ENCODE results near the gene RNF44.

- TF ChIP-seq CTCF (IDR thresholded peaks at IDR 0.05) (no peak), SIN3A (IDR thresholded peaks at IDR 0.05; ENCODE audit: borderline replicate concordance, insufficient read depth, low read depth, low read length) (no peak)
- TF ChIP-seq, protein P1, sequence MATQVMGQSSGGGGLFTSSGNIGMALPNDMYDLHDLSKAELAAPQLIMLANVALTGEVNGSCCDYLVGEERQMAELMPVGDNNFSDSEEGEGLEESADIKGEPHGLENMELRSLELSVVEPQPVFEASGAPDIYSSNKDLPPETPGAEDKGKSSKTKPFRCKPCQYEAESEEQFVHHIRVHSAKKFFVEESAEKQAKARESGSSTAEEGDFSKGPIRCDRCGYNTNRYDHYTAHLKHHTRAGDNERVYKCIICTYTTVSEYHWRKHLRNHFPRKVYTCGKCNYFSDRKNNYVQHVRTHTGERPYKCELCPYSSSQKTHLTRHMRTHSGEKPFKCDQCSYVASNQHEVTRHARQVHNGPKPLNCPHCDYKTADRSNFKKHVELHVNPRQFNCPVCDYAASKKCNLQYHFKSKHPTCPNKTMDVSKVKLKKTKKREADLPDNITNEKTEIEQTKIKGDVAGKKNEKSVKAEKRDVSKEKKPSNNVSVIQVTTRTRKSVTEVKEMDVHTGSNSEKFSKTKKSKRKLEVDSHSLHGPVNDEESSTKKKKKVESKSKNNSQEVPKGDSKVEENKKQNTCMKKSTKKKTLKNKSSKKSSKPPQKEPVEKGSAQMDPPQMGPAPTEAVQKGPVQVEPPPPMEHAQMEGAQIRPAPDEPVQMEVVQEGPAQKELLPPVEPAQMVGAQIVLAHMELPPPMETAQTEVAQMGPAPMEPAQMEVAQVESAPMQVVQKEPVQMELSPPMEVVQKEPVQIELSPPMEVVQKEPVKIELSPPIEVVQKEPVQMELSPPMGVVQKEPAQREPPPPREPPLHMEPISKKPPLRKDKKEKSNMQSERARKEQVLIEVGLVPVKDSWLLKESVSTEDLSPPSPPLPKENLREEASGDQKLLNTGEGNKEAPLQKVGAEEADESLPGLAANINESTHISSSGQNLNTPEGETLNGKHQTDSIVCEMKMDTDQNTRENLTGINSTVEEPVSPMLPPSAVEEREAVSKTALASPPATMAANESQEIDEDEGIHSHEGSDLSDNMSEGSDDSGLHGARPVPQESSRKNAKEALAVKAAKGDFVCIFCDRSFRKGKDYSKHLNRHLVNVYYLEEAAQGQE (IDR thresholded peaks at IDR 0.05; ENCODE audit: insufficient read depth in 1 of 2, low read depth in 2 of 2, low read length in 1 of 2) = no peak
These were observed 490 bp upstream of the RNF44 start for GRCh38 chr5:176537554-176538229.
